H9 (cell line): ENCODE results near the gene ALDH1L1. TPM values are rescaled to one million over a fixed set of nuclear protein-coding genes. Genes with fewer than 3 reads are reported as not detected.

Experiments
- DNase-seq: peaks from one replicate; pipeline ENCODE4 v3.0.0-alpha.2; 2017
- H2AFZ ChIP-seq: one replicate; pipeline ENCODE4 v1.6.1; 2013; ENCODE audit warnings: mild to moderate bottlenecking, low read length, control low read depth, moderate library complexity
- H2AK5ac ChIP-seq: 2 replicates; pipeline ENCODE4 v1.6.1; 2013; ENCODE audit warnings: low read length, control low read depth, mixed read lengths; ENCODE audit not compliant: insufficient read length
- H2BK120ac ChIP-seq: one replicate; pipeline ENCODE4 v1.6.1; 2013; ENCODE audit warnings: low read depth, mild to moderate bottlenecking, low read length, control low read depth, inconsistent platforms; ENCODE audit not compliant: poor library complexity, severe bottlenecking
- H2BK12ac ChIP-seq: 2 replicates; pipeline ENCODE4 v1.6.1; 2013; ENCODE audit warnings: low read length, control low read depth, mixed read lengths, low read depth; ENCODE audit not compliant: insufficient read length
- H2BK15ac ChIP-seq: 2 replicates; pipeline ENCODE4 v1.6.1; 2013; ENCODE audit warnings: low read depth, low read length, control low read depth
- H2BK20ac ChIP-seq: one replicate; pipeline ENCODE4 v1.6.1; 2013; ENCODE audit warnings: low read depth, mild to moderate bottlenecking, low read length, control low read depth, inconsistent platforms; ENCODE audit not compliant: poor library complexity, severe bottlenecking
- H2BK5ac ChIP-seq: 2 replicates; pipeline ENCODE4 v1.6.1; 2013; ENCODE audit warnings: low read length, control low read depth, mixed read lengths; ENCODE audit not compliant: insufficient read length
- H3K14ac ChIP-seq: 2 replicates; pipeline ENCODE4 v1.6.1; 2013; ENCODE audit warnings: low read length, control low read depth; ENCODE audit not compliant: insufficient read depth
- H3K18ac ChIP-seq: 2 replicates; pipeline ENCODE4 v1.6.1; 2013; ENCODE audit warnings: low read depth, mild to moderate bottlenecking, mixed read lengths, low read length, control low read depth; ENCODE audit not compliant: insufficient read length
- H3K23ac ChIP-seq: 2 replicates; pipeline ENCODE4 v1.6.1; 2013; ENCODE audit warnings: low read length, control low read depth, mixed read lengths, low read depth; ENCODE audit not compliant: insufficient read length
- H3K23me2 ChIP-seq: 2 replicates; pipeline ENCODE4 v1.6.1; 2013; ENCODE audit warnings: low read depth, mild to moderate bottlenecking, mixed read lengths, low read length, control low read depth; ENCODE audit not compliant: insufficient read length, poor library complexity, severe bottlenecking
- H3K27ac ChIP-seq: 2 replicates; pipeline ENCODE4 v1.5.1; 2013; ENCODE audit warnings: low read length, control low read depth, mixed read lengths, low read depth; ENCODE audit not compliant: insufficient read length
- H3K27me3 ChIP-seq: 2 replicates; pipeline ENCODE4 v1.6.1; 2013; ENCODE audit warnings: low read length, control low read depth, inconsistent platforms; ENCODE audit not compliant: insufficient read depth
- H3K4ac ChIP-seq: 2 replicates; pipeline ENCODE4 v1.6.1; 2013; ENCODE audit warnings: low read depth, mild to moderate bottlenecking, control low read depth, inconsistent platforms, low read length, moderate library complexity
- H3K4me1 ChIP-seq: 2 replicates; pipeline ENCODE4 v1.6.1; 2013; ENCODE audit warnings: low read length, control low read depth, inconsistent platforms; ENCODE audit not compliant: insufficient read depth
- H3K4me2 ChIP-seq: 2 replicates; pipeline ENCODE4 v1.6.1; 2013; ENCODE audit warnings: low read length, control low read depth, mixed read lengths; ENCODE audit not compliant: insufficient read length, insufficient read depth
- H3K56ac ChIP-seq: 2 replicates; pipeline ENCODE4 v1.6.1; 2013; ENCODE audit warnings: low read depth, mild to moderate bottlenecking, mixed read lengths, low read length, control low read depth; ENCODE audit not compliant: insufficient read length
- H3K79me1 ChIP-seq: 2 replicates; pipeline ENCODE4 v1.6.1; 2013; ENCODE audit warnings: low read depth, mild to moderate bottlenecking, moderate library complexity, low read length, control low read depth, inconsistent platforms; ENCODE audit not compliant: insufficient read depth, poor library complexity, severe bottlenecking
- H3K79me2 ChIP-seq: 2 replicates; pipeline ENCODE4 v1.6.1; 2013; ENCODE audit warnings: low read length, control low read depth, inconsistent platforms; ENCODE audit not compliant: insufficient read depth
- H3K9ac ChIP-seq: 2 replicates; pipeline ENCODE4 v1.6.1; 2013; ENCODE audit warnings: low read length, control low read depth, mixed read lengths; ENCODE audit not compliant: insufficient read length; ENCODE audit errors: extremely low read depth
- H3K9me3 ChIP-seq: one replicate; pipeline ENCODE4 v1.6.1; 2013; ENCODE audit warnings: low read depth, low read length, inconsistent platforms; ENCODE audit not compliant: control insufficient read depth
- H3T11ph ChIP-seq: one replicate; pipeline ENCODE4 v1.6.1; 2013; ENCODE audit warnings: mild to moderate bottlenecking, low read length, control low read depth, inconsistent platforms
- H4K20me1 ChIP-seq: one replicate; pipeline ENCODE4 v1.6.1; 2013; ENCODE audit not compliant: control insufficient read depth, insufficient read length, insufficient read depth
- H4K5ac ChIP-seq: 2 replicates; pipeline ENCODE4 v1.6.1; 2013; ENCODE audit warnings: low read depth, mild to moderate bottlenecking, mixed read lengths, low read length, control low read depth; ENCODE audit not compliant: insufficient read length
- H4K8ac ChIP-seq: replicated peaks from 2 replicates; pipeline ENCODE4 v1.6.1; 2013; ENCODE audit warnings: low read length, control low read depth, mixed read lengths, low read depth; ENCODE audit not compliant: insufficient read length
- H4K91ac ChIP-seq: 2 replicates; pipeline ENCODE4 v1.6.1; 2013; ENCODE audit warnings: low read depth, mild to moderate bottlenecking, moderate library complexity, mixed read lengths, low read length, control low read depth; ENCODE audit not compliant: insufficient read length
- H3K27ac Mint-ChIP-seq, 3 experiments: 2 replicates in 2 of 3; 3 replicates in 1 of 3; pipeline ENCODE4 v1.8.0; 2020 to 2021; ENCODE audit warnings: mixed read lengths in 3 of 3, mild to moderate bottlenecking in 1 of 3, moderate library complexity in 1 of 3
- H3K27me3 Mint-ChIP-seq: 2 replicates; pipeline ENCODE4 v1.8.0; 2021; ENCODE audit warnings: low read depth, mild to moderate bottlenecking, moderate library complexity, mixed read lengths
- H3K36me3 Mint-ChIP-seq, 3 experiments: 2 replicates in 2 of 3; 3 replicates in 1 of 3; pipeline ENCODE4 v1.8.0; 2020 to 2021; ENCODE audit warnings: low read depth in 3 of 3, mixed read lengths in 3 of 3; ENCODE audit not compliant: insufficient read depth in 1 of 3
- H3K4me1 Mint-ChIP-seq, 2 experiments: 2 replicates each; pipeline ENCODE4 v1.8.0; 2020; ENCODE audit warnings: mixed read lengths in 2 of 2
- H3K4me3 Mint-ChIP-seq, 2 experiments: 2 replicates in 1 of 2; 3 replicates in 1 of 2; pipeline ENCODE4 v1.8.0; 2020 to 2021; ENCODE audit warnings: mild to moderate bottlenecking in 2 of 2, mixed read lengths in 2 of 2, moderate library complexity in 1 of 2
- H3K9me3 Mint-ChIP-seq, 2 experiments: 2 replicates in 1 of 2; 3 replicates in 1 of 2; pipeline ENCODE4 v1.8.0; 2020; ENCODE audit warnings: mild to moderate bottlenecking in 2 of 2, mixed read lengths in 2 of 2, moderate library complexity in 1 of 2
- CTCF ChIP-seq: fragments of 200-600 bp; sonication (generic); conservative IDR thresholded peaks from 3 replicates; pipeline ENCODE4 v1.8.0; 2021; ENCODE audit warnings: antibody characterized with exemption, mild to moderate bottlenecking
- WGBS: extraction: QIAGEN DNeasy Blood & Tissue Kit; methylation state at CpG from one replicate; pipeline ENCODE4 v1.1.7; 2013; ENCODE audit warnings: missing lambda C conversion rate, low lambda C conversion rate, mixed read lengths; ENCODE audit not compliant: insufficient read length; ENCODE audit errors: extremely low coverage; 5-methylcytosine and 5-hydroxymethylcytosine counted together
- total RNA-seq: library from RNA; stranded (reverse); gene quantifications from 2 replicates; pipeline ENCODE4 v1.2.1, GENCODE V29; 2021

The ALDH1L1 gene
- total RNA-seq, 1 experiment from 2014 or later = 0.90 TPM

DNA sequence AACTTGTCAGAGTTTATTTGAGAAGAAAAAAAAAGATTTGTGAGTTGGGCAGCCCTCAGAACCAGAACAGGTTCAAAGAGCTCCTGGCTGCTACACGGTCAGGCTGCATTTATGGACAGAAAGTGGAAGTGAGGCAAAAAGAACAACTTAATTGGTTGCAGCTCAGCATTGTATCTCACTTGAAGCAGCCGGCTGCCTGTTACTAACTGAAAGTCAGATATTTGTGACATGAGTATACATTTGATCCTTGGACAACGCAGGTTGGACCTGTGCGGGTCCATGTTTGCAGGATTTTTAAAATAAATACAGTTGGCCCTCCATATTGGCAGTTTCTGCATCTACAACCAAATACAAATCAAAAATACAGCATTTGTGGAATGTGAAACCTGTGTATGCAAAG, 7.5 kb upstream of the ALDH1L1 start:
- no peak for DNase-seq
- no peaks in the 10 kb centered on the region for H3K79me2 ChIP-seq
- H4K91ac ChIP-seq = no peak overlapping the region
- no peak overlapping the region for H2BK5ac ChIP-seq
- H3K23me2 ChIP-seq = no peaks in the 10 kb centered on the region
- H2BK20ac ChIP-seq = no peak overlapping the region
- no peak overlapping the region for H3T11ph ChIP-seq
- no peaks in the 10 kb centered on the region for H3K79me1 ChIP-seq
- no peak overlapping the region for H2BK12ac ChIP-seq
- no peak overlapping the region for H3K18ac ChIP-seq
- H2AFZ ChIP-seq = no peak overlapping the region
- WGBS = no CpG with 5 or more reads among the region's 4 CpGs
- peaks cover 41% of the 10 kb centered on the region for H3K27me3 Mint-ChIP-seq
- no peak overlapping the region for H3K27ac ChIP-seq
- H4K5ac ChIP-seq = no peak overlapping the region
- no peak overlapping the region for H2BK120ac ChIP-seq
- no peaks in the 10 kb centered on the region for H3K27me3 ChIP-seq
- no peak overlapping the region for H3K4me2 ChIP-seq
- peaks cover 4 to 5% of the 10 kb centered on the region in 2 experiments for H3K4me1 Mint-ChIP-seq
- H3K14ac ChIP-seq = no peak overlapping the region
- no peak overlapping the region for H3K4me3 Mint-ChIP-seq
- TF ChIP-seq CTCF = no peak
- peaks cover 8 to 16% of the 10 kb centered on the region in 2 experiments for H3K9me3 Mint-ChIP-seq
- peaks cover 0 to 9% (median 8%) of the 10 kb centered on the region in 3 experiments; a peak in 4 of 7 replicates for H3K36me3 Mint-ChIP-seq
- H2AK5ac ChIP-seq = no peak overlapping the region
- no peak overlapping the region for H2BK15ac ChIP-seq
- H4K8ac ChIP-seq = no peak overlapping the region
- no peak overlapping the region for H3K9ac ChIP-seq
- H3K4ac ChIP-seq = no peak overlapping the region
- no peak overlapping the region for H3K23ac ChIP-seq
- no peaks in the 10 kb centered on the region for H3K9me3 ChIP-seq
- no peaks in the 10 kb centered on the region for H3K4me1 ChIP-seq
- no peaks in the 10 kb centered on the region for H4K20me1 ChIP-seq
- H3K27ac Mint-ChIP-seq = no peak overlapping the region; a peak in 1 of 7 replicates
- H3K56ac ChIP-seq = no peak overlapping the region
